HG03439 (cell line): ENCODE data around the gene LY6G5B.

Source experiments
- ATAC-seq: cut with Tn5 transposase; IDR thresholded peaks from one replicate; pipeline ENCODE4 v1.9.1; 2021; ENCODE audit warnings: mild to moderate bottlenecking, moderate library complexity; ENCODE audit not compliant: unreplicated experiment

Gene LY6G5B

GRCh38 chr6:31661262-31662123 is 8.3 kb upstream of the LY6G5B start:
- no peak for ATAC-seq

- ATAC-seq, result no peak
Measured at GRCh38 chr6:31662124-31662723, 7.6 kb upstream of the LY6G5B start.

- ATAC-seq, result no peak
Measured at GRCh38 chr6:31663126-31663960, 6.4 kb upstream of the LY6G5B start.

GRCh38 chr6:31663961-31664789 is 5.6 kb upstream of the LY6G5B start:
- ATAC-seq, result peak; percentile 3

- ATAC-seq, result peak; percentile 38
Measured at GRCh38 chr6:31664790-31665500, 4.8 kb upstream of the LY6G5B start, which contains the start of gene GPANK1. Gene GPANK1, minus strand, starts transcription at chr6:31664997. Its CDS starts 519 bp downstream, at chr6:31664478.

- ATAC-seq, result peak; percentile 80
Measured at GRCh38 chr6:31665501-31666336, 4.1 kb upstream of the LY6G5B start, which contains the start of gene CSNK2B. Gene CSNK2B, plus strand, starts transcription at chr6:31666080. Its CDS starts 752 bp downstream, at chr6:31666832.

GRCh38 chr6:31666337-31666965 is 3.3 kb upstream of the LY6G5B start:
- ATAC-seq, result no peak

GRCh38 chr6:31676322-31676903 is 6.6 kb downstream of the LY6G5B start:
- ATAC-seq, result no peak

GRCh38 chr6:31676904-31677303 is 7.1 kb downstream of the LY6G5B start:
- ATAC-seq, result no peak

- ATAC-seq, result no peak
Measured at GRCh38 chr6:31677955-31678354, 8.2 kb downstream of the LY6G5B start.

- no peak for ATAC-seq
Measured at GRCh38 chr6:31680226-31681134, 10.7 kb downstream of the LY6G5B start, which contains the start of gene LY6G5C. Gene LY6G5C, minus strand, starts transcription at chr6:31681067. Its CDS starts 694 bp downstream, at chr6:31680373.

- ATAC-seq, result no peak
Measured at GRCh38 chr6:31681135-31681671, 11.4 kb downstream of the LY6G5B start.

- ATAC-seq, result no peak
Measured at GRCh38 chr6:31683591-31683990, 13.8 kb downstream of the LY6G5B start.

GRCh38 chr6:31686483-31686882 is 16.7 kb downstream of the LY6G5B start:
- no peak for ATAC-seq

- no peak for ATAC-seq
Measured at GRCh38 chr6:31687321-31687720, 17.5 kb downstream of the LY6G5B start.

- no peak for ATAC-seq
Measured at GRCh38 chr6:31687860-31688693, 18.3 kb downstream of the LY6G5B start.
